Measurements from ENCODE around the gene CASP9.

DNA sequence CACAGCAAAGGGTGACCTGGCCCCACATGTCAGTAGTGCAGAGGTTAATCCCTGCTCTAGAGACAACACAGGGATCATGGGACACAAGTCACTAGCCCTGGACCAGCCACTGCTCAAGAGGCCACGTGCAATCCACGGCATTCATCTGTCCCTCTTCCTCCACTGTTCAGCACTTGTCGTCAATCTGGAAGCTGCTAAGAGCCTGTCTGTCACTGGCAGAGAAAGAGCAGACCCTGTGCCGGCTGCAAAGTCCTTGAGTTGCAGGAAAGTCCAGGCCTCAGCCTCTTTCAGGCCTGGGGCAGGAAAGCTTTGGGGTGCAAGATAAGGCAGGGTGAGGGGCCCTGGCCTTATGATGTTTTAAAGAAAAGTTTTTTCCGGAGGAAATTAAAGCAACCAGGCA, 31.4 kb downstream of the CASP9 start:
- TF ChIP-seq, protein P1, sequence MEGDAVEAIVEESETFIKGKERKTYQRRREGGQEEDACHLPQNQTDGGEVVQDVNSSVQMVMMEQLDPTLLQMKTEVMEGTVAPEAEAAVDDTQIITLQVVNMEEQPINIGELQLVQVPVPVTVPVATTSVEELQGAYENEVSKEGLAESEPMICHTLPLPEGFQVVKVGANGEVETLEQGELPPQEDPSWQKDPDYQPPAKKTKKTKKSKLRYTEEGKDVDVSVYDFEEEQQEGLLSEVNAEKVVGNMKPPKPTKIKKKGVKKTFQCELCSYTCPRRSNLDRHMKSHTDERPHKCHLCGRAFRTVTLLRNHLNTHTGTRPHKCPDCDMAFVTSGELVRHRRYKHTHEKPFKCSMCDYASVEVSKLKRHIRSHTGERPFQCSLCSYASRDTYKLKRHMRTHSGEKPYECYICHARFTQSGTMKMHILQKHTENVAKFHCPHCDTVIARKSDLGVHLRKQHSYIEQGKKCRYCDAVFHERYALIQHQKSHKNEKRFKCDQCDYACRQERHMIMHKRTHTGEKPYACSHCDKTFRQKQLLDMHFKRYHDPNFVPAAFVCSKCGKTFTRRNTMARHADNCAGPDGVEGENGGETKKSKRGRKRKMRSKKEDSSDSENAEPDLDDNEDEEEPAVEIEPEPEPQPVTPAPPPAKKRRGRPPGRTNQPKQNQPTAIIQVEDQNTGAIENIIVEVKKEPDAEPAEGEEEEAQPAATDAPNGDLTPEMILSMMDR (conservative IDR thresholded peaks at IDR 0.05 in 1 of 2, IDR thresholded peaks at IDR 0.05 in 1 of 2; ENCODE audit: low read depth in 1 of 2, low read length in 2 of 2), result no peak
- no peak for TF ChIP-seq EZH2 (IDR thresholded peaks at IDR 0.05; ENCODE audit: low read length, missing control alignments)
